Right kidney (tissue), 9 donors: ENCODE measurements around the gene COG7.
"Not testable (repeated sequence)": the region's sequence is repeated elsewhere in the genome, so short reads cannot be mapped to it uniquely, and the experiment has no call there.

ENCODE experiments used
- DNase-seq: peaks from one replicate; pipeline ENCODE4 v3.0.0-alpha.2; 2016
- long read RNA-seq, 8 donors: transcript quantifications; one replicate each; lab custom pipeline, GENCODE V29; 2026

COG7 gene
- long read RNA-seq, donor 1, transcript COG7-201 (17 exons, 2,926 nt), result major isoform, 5 of 11 reads
- long read RNA-seq, donor 1, partial matches to known transcripts, result 5 of 11 reads
- long read RNA-seq, donor 1, other reads (novel, unspliced or antisense), result 0 of 11 reads
- long read RNA-seq, donor 2, partial matches to known transcripts, result 0 of 6 reads
- long read RNA-seq, donor 2, other reads (novel, unspliced or antisense), result 5 of 6 reads
- long read RNA-seq, donor 3, partial matches to known transcripts, result 0 of 2 reads
- long read RNA-seq, donor 3, other reads (novel, unspliced or antisense), result 0 of 2 reads
- long read RNA-seq, donor 4, partial matches to known transcripts, result 12 of 16 reads
- long read RNA-seq, donor 4, other reads (novel, unspliced or antisense), result 0 of 16 reads
- long read RNA-seq, donor 5, partial matches to known transcripts, result 0 of 3 reads
- long read RNA-seq, donor 5, other reads (novel, unspliced or antisense), result 0 of 3 reads
- long read RNA-seq, donor 6, partial matches to known transcripts, result 0 of 3 reads
- long read RNA-seq, donor 6, other reads (novel, unspliced or antisense), result 0 of 3 reads
- long read RNA-seq, donor 7, result 0 reads
- long read RNA-seq, donor 8, partial matches to known transcripts, result 0 of 5 reads
- long read RNA-seq, donor 8, other reads (novel, unspliced or antisense), result 0 of 5 reads

GRCh38 chr16:23452572-23453337 lies at the start of gene COG7:
Gene COG7, minus strand, starts transcription at chr16:23453189. Its CDS starts 195 bp downstream, at chr16:23452994.
- DNase-seq, result peak; percentile 97

- DNase-seq, result no peak
Measured at GRCh38 chr16:23502466-23502865, 49.5 kb upstream of the COG7 start.

GRCh38 chr16:23501291-23501690 lies 48.3 kb upstream of the COG7 start:
- no peak for DNase-seq

GRCh38 chr16:23500862-23501225 lies 47.9 kb upstream of the COG7 start:
- DNase-seq, result no peak

- no peak for DNase-seq
Measured at GRCh38 chr16:23500212-23500861, 47.3 kb upstream of the COG7 start.

GRCh38 chr16:23499801-23500200 lies 46.8 kb upstream of the COG7 start:
- DNase-seq, result no peak

GRCh38 chr16:23498863-23499262 lies 45.9 kb upstream of the COG7 start:
- DNase-seq, result no peak

- DNase-seq, result no peak
Measured at GRCh38 chr16:23497543-23497868, 44.5 kb upstream of the COG7 start.

- no peak for DNase-seq
Measured at GRCh38 chr16:23496821-23497542, 44.0 kb upstream of the COG7 start.

- DNase-seq, result no peak
Measured at GRCh38 chr16:23495671-23496070, 42.7 kb upstream of the COG7 start.

GRCh38 chr16:23494188-23494587 lies 41.2 kb upstream of the COG7 start:
- DNase-seq, result no peak

- no peak for DNase-seq
Measured at GRCh38 chr16:23491490-23492391, 38.8 kb upstream of the COG7 start.

- DNase-seq, result no peak
Measured at GRCh38 chr16:23486480-23486879, 33.5 kb upstream of the COG7 start.

GRCh38 chr16:23485841-23486240 lies 32.9 kb upstream of the COG7 start:
- no peak for DNase-seq

- no peak for DNase-seq
Measured at GRCh38 chr16:23485257-23485614, 32.2 kb upstream of the COG7 start.

GRCh38 chr16:23484510-23485256 lies 31.7 kb upstream of the COG7 start:
- no peak for DNase-seq

- not testable (repeated sequence) for DNase-seq
Measured at GRCh38 chr16:23483492-23483891, 30.5 kb upstream of the COG7 start.

GRCh38 chr16:23482778-23483177 lies 29.8 kb upstream of the COG7 start:
- no peak for DNase-seq

- no peak for DNase-seq
Measured at GRCh38 chr16:23480257-23480656, 27.3 kb upstream of the COG7 start.

- DNase-seq, result no peak
Measured at GRCh38 chr16:23479138-23479537, 26.1 kb upstream of the COG7 start.
